Suppressor macrophage treated with lipopolysaccharide for 4 hours (primary cell): Measurements from ENCODE around the gene TTLL11.

Source experiments
- DNase-seq: peaks from one replicate; pipeline ENCODE4 v3.0.0-alpha.2; 2020

The TTLL11 gene

GRCh38 chr9:121956808-121957207, 136.3 kb downstream of the TTLL11 start:
- no peak for DNase-seq

DNA sequence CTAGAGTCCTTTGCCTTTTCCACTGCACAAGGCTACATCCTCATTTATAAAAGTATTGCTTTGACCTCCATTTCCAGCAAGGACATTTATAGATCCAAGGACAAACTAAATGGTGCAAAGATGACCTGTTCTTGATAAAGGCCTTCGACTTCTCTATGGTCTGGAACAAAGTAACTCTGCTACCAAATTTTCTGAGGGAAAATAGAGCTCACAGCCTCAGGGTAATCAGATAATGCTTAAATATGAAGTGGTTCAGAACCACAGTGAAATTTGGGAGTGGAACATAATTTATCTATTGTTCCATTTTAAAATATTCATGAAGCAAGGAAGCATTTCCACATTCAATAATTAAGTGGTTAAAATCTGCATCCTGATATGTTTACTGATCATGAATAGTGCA, 137.5 kb downstream of the TTLL11 start:
- no peak for DNase-seq

DNA sequence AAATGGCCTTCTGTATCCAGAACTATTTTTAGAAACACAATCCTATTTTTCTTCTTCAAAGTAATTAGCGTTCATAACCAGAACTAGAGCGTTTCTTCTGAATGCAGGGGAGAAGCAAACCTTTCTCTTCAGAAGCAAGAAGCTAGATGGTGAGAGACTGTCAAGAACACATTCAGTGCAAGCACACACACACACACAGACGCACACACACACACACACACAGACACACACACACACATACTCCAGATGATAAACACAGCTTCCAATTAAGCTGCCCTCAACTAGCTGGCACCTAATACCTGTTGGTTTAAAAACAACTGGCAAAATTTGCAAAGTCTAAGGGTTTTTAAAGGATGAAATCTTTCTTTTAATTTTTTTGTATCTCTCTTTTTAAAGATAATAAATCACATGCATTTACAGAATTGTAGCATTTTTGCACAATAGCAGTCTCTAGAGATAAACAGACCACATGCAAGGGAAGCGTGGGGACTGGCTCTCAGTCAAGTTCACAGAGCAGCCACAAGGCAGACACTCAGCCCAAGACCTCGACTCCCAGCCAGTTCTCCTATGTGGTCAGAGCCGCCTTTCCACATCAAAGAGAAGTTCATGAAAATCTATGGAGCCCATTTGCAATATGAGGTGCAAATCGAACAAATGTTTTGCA, 138.5 kb downstream of the TTLL11 start:
- no peak for DNase-seq

DNA sequence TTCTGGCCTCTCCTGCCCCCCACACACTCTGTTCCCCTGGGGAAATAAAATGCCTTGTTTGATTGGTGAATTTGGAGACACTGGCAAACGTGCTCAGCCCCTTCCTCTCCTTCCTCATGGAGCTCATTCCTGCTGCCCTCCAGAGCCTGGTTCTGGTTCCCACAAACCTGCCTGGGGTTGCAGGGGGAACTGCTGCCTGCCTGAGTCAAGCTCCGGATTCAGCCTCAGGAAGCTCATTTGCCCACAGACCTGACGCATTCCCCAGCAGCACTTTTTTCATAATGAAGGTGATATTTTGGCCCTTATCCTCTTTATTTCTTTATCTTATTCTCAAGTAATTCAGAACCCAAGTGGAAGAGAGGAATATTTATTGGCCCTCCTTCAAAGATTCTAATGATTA, 140.5 kb downstream of the TTLL11 start:
- no peak for DNase-seq

GRCh38 chr9:121950866-121951265, 142.2 kb downstream of the TTLL11 start:
- DNase-seq, result no peak

DNA sequence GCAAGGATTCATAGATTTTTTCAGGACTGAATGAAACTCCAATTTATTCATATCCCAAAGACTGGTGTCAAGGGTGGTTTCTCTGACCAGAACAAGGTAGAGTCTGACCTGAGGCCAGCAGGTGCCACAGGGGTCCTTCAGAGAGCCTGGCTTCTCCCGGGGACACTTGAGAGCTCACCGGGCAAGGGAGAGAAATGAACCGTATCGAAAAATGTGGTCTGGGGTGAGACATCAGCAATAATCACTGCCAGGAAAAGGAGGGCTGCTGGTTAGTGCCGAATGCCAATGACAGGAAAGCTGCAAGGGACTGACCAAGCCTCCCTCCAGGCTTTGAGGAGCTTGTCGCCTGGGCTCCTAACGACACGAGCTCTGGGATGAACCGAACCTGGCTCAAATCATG, 142.7 kb downstream of the TTLL11 start:
- DNase-seq, result no peak

DNA sequence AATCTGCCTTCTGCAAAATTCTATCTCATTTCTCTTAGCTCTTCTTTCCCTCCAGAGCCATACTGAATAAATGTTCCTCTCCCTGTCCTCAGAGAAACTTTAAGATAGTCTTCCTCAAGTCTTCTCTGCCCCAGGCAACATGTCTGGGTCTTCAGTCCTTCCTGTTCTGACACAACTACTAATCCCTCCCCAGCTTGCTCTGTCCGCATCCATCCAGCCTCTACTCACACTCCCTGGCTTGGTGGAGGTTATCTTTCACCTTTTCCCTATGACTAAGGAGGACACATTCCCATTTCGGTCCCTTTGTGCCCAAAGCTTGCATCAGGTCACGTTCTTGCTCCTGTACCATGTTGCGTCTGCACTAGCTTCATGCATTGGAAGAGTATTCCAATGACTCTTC, 143.3 kb downstream of the TTLL11 start:
- DNase-seq, result no peak

GRCh38 chr9:121949364-121949763, 143.7 kb downstream of the TTLL11 start:
- DNase-seq, result no peak

- no peak for DNase-seq
Measured at GRCh38 chr9:121947775-121948174, 145.3 kb downstream of the TTLL11 start.

DNA sequence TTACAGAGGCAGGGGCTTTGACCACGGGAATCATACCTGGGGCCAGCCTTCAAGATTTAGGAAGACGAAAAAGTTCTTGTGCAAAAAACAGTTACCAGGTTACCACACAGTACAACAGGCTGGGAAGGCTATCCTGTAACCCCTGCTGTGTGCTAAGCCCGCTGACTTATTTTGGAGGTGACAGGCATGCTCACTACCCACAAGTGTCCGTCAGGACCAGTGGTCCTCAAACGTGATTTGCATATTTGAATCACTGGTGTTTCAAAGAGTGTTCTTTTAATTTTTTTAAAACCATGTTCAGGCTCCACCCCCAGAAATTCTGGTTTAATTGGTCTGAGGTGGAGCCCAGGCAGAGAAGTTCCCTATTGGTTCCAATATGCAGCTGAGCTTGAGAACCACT, 146.6 kb downstream of the TTLL11 start:
- no peak for DNase-seq

DNA sequence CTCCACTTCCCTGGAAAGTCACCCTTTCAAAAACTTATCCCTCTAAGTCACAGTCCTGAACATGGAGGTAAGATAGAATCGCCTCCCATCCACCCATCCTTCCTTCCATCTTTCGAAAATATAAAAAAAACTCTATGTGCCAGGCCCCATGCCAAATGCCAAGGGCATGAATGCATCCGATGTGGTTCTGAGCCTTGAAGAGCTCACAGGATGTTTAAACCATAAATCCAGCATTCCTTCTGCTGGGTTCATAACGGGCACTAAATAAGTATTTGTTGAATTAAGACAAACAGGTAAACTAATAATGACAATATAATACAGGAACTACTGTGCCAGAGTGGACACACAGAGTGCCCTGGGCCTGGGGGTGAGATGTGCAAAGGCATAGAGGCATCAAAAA, 147.3 kb downstream of the TTLL11 start:
- DNase-seq, result no peak

GRCh38 chr9:121945281-121945680, 147.8 kb downstream of the TTLL11 start:
- no peak for DNase-seq

DNA sequence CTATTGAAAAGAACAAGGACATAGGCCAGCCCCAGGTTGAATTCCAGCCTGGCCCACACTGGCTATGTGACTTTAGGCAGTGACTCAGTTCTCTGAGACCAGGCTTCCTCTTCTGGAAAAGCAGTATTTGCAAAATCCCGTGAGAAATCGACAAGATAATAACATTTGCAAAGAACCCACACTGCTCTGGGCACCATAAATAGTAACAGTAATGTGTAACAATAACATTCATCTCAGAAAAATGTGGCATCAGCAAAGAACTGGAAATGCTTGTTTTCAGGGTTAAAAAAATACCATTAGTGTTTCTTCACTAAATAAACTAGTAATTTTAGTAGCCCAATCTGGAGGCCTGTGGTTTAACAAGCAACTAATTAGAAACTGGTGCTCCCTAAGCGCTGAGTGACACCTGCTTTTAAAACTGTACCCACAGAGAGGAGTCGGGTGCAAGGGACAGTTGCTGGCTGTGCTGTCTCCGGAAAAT, 148.4 kb downstream of the TTLL11 start:
- DNase-seq, result peak; percentile 3

- no peak for DNase-seq
Measured at GRCh38 chr9:121943463-121943862, 149.6 kb downstream of the TTLL11 start.

DNA sequence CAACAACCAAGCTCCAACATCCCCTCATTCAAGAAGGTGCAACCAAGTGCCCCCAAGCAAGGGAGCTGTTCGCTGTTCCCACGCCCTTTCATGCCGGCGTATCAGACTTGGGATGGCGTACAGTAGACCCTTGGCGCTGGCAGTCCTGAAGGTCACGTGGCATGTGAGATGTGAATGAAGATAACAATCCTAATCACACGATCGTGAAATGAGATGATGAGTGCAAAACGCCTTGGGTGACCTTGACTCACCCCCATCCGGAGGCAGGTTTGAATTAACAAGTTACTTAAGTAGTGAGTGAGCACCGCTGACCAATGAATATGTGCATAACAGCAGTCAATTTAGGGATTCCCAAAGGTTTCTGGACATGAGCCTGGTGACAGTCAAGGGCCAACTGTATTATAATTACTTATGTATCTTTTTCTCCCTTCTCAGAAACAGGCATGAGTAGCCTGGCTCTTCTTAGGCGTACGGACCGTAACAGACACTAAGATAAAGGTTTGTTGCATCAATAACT, 150.2 kb downstream of the TTLL11 start:
- no peak for DNase-seq

GRCh38 chr9:121942313-121942712, 150.8 kb downstream of the TTLL11 start:
- no peak for DNase-seq

DNA sequence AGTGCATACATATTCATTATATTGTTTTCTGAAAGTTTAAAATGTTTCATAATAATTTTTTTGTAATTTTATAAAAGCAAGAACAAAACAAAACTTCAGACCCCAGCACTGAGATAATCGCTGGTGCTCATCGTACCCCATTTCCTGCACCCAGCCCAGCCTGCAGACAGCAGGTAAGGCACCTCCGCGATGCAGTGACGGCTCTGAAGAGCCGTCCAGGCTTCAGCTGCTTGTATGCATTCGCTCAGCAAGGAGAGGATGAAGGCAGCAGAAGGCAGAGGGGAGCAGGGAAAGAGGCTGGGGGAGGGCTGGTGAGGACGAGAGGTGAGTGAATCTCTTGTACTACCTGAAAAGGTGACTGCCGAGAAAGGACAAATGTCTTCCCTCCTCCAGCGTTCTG, 153.5 kb downstream of the TTLL11 start:
- DNase-seq, result no peak

DNA sequence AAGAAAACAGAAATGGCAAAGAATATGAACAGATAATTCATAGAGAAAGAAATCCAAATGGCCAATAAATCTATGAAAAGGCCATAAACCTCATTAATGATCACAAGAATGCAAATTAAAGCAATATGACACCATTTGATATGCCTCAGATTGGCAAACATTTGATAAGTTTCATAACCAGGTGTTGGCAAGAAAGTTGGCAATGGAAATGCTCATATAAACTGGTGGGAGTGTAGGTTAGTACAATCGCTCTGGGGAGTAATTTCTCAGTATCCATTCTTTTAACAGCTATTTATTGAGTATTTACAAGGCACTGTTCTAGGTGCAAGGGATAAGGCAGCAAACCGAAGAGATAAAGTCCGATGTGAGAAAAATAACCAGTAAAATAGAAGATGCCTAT, 154.5 kb downstream of the TTLL11 start:
- DNase-seq, result no peak

GRCh38 chr9:121937240-121937639, 155.9 kb downstream of the TTLL11 start:
- no peak for DNase-seq

DNA sequence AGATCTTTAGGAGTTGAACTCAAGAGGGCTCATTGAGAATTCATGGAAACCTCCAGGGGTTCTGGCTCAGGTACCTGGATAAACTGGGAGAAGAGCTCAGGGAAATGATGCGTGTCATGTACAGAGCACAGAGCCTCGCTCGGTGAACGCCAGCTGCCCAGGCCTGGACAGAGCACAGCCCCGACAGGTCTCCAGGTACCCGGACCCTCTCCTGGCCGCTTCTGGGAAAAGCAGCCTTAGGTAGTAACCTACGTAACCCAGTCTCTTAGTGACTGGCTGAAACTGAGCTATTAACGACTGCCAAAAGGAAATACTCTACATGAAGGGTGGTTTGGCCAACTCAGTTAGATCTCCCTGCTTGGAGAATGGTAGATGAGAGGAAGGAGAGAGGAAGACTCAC, 157.4 kb downstream of the TTLL11 start:
- no peak for DNase-seq

DNA sequence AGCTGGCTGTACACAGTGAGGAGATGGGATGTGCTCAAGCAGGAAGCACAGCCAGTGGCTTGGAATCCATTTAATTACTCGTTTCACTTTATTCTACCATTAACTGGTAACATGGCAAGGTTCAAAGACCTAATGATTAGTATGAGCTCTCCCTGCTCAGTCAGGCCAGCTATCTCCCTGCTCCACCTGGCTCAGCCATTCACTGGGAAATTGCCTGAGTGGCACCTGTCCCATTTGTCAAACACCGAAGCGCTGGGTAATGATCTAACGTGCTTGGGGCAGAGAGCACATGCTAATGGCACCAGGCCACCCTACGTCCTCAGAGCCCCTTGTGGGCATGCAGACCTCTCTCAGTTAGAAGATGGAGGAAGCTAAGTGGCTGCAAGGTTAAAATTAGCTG, 162.2 kb downstream of the TTLL11 start:
- no peak for DNase-seq

DNA sequence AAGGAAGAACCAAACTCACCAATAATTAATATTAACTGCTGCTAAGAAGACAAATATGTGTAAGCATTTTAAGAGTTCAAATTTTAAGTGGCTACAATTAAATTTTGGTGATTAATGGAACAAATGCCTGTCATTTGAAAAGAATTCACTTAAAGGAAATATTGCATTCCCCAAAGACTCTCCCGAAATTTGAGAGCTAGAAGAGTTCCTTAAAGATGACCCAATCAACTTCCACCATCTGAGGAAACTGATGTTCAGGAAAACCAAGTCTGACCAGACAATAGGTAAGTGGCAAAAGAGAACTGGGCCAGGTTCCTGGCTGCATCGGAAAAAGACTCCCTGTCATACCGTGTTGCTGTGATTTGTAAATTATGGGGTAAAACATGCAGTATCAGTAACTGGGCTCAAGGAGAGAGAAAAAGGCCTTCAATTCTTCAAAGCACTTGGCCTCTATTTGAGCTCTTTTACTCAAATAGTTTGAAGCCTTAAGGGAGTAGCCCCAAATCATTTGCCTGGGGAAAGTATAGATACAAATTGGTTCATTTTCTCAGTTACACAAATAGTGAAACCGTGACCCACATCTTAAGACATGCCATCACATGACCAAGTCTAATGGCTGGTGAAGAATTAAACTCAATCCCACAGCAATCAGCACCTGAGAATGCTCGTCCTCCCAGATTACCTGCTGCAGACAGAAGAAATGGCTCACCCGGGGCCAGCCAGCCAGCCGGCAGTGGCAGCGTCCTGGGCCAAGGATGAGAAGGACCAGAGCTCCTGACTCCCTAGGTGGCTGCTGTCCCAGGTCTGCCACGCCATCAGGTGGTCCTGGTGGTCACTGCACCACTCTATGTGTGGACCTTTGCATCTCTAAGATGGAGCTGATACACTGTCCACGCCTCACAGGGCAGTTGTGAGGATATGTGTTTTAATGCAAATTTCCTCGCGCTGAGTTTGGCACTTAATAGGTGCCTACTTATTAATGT, 162.9 kb downstream of the TTLL11 start:
- DNase-seq, result no peak

- no peak for DNase-seq
Measured at GRCh38 chr9:121927636-121928035, 165.5 kb downstream of the TTLL11 start.

- DNase-seq, result no peak
Measured at GRCh38 chr9:121927081-121927480, 166.0 kb downstream of the TTLL11 start.
